SK-N-SH (cell line): ENCODE measurements around the gene CEP70. TPM values are rescaled to one million over a fixed set of nuclear protein-coding genes. Genes with fewer than 3 reads are reported as not detected.

ENCODE experiments used
- CTCF ChIA-PET: fragments of 300-600, 350-600 bp; formaldehyde crosslinking; extraction: SDS; loops from one replicate; lab custom pipeline; 2021; lab: Yijun Ruan, JAX
- POLR2A ChIA-PET: fragments of 350-600 bp; sonication (Branson Sonifier 250); formaldehyde crosslinking; extraction: SDS; loops from one replicate; lab custom pipeline; 2020; ENCODE audit warnings: antibody characterized with exemption, inconsistent platforms; lab: Yijun Ruan, JAX
- DNase-seq: peaks from one replicate; pipeline ENCODE4 v3.0.0; 2012
- H2AFZ ChIP-seq: fragments of 200-600 bp; sonication (generic); 2 replicates; pipeline ENCODE4 v1.8.1; 2016; ENCODE audit warnings: antibody characterized with exemption, mild to moderate bottlenecking, low read depth
- H3F3A ChIP-seq: fragments of 200-600 bp; sonication (generic); replicated peaks from 2 replicates; pipeline ENCODE3; 2016; ENCODE audit warnings: antibody characterized with exemption, mild to moderate bottlenecking; ENCODE audit not compliant: insufficient read depth
- H3K27ac ChIP-seq, 2 experiments: fragments of 200-500 bp in 1 of 2; fragments of 200-600 bp in 1 of 2; sonication (Bioruptor generic) in 1 of 2; sonication (generic), shearing (Covaris generic) in 1 of 2; 2 replicates each; pipeline versions ENCODE4 v1.5.1 to v1.6.1; 2014 to 2016; ENCODE audit warnings: low read depth in 2 of 2, inconsistent platforms in 1 of 2, low read length in 1 of 2, mild to moderate bottlenecking in 1 of 2, mixed read lengths in 1 of 2
- H3K27me3 ChIP-seq: fragments of 200-600 bp; sonication (generic), shearing (Covaris generic); 2 replicates; pipeline ENCODE4 v1.6.1; 2016; ENCODE audit warnings: mixed run types; ENCODE audit not compliant: insufficient read depth
- H3K36me3 ChIP-seq, 2 experiments: fragments of 200-500 bp in 1 of 2; fragments of 200-600 bp in 1 of 2; sonication (Bioruptor generic) in 1 of 2; sonication (generic) in 1 of 2; replicated peaks in 1 of 2; 2 replicates each; pipeline versions ENCODE3 to v1.5.1; 2014 to 2016; ENCODE audit warnings: low read length in 1 of 2, mild to moderate bottlenecking in 1 of 2; ENCODE audit not compliant: insufficient read depth in 2 of 2, control insufficient read depth in 1 of 2
- H3K4me1 ChIP-seq, 2 experiments: fragments of 200-500 bp in 1 of 2; fragments of 200-600 bp in 1 of 2; sonication (Bioruptor generic) in 1 of 2; sonication (generic), shearing (Covaris generic) in 1 of 2; 2 replicates each; pipeline versions ENCODE4 v1.5.1 to v1.6.1; 2014 to 2016; ENCODE audit warnings: low read depth in 1 of 2, low read length in 1 of 2, mixed run types in 1 of 2; ENCODE audit not compliant: insufficient read depth in 2 of 2, control insufficient read depth in 1 of 2
- H3K4me2 ChIP-seq: fragments of 200-600 bp; sonication (generic), shearing (Covaris generic); 2 replicates; pipeline ENCODE4 v1.6.1; 2017; ENCODE audit warnings: mixed run types
- H3K4me3 ChIP-seq, 2 experiments: fragments of 200-500 bp in 1 of 2; fragments of 200-600 bp in 1 of 2; sonication (Bioruptor generic) in 1 of 2; sonication (generic), shearing (Covaris generic) in 1 of 2; 2 replicates each; pipeline versions ENCODE4 v1.5.1 to v1.8.1; 2014 to 2016; ENCODE audit warnings: low read depth in 2 of 2, inconsistent platforms in 1 of 2, low read length in 1 of 2, mild to moderate bottlenecking in 1 of 2, mixed read lengths in 1 of 2, moderate library complexity in 1 of 2
- H3K79me2 ChIP-seq: fragments of 200-600 bp; sonication (generic); 2 replicates; pipeline ENCODE4 v1.8.1; 2017; ENCODE audit warnings: mild to moderate bottlenecking; ENCODE audit not compliant: insufficient read depth
- H3K9ac ChIP-seq: fragments of 200-600 bp; sonication (generic); 2 replicates; pipeline ENCODE4 v1.6.1; 2017; ENCODE audit warnings: mixed run types
- H3K9me2 ChIP-seq: fragments of 200-600 bp; sonication (generic); 2 replicates; pipeline ENCODE4 v1.6.1; 2017; ENCODE audit warnings: mixed run types
- H3K9me3 ChIP-seq: fragments of 200-600 bp; sonication (generic); 2 replicates; pipeline ENCODE4 v1.6.1; 2017; ENCODE audit warnings: mixed run types, mild to moderate bottlenecking, moderate library complexity
- H4K20me1 ChIP-seq: fragments of 200-600 bp; sonication (generic); 2 replicates; pipeline ENCODE4 v1.6.1; 2017; ENCODE audit warnings: mild to moderate bottlenecking, mixed run types; ENCODE audit not compliant: insufficient read depth
- EP300 ChIP-seq, 2 experiments: IDR thresholded peaks; 2 replicates each; pipeline versions ENCODE4 v1.4.0 to v1.6.1; 2012; ENCODE audit warnings: borderline replicate concordance in 1 of 2, low read depth in 1 of 2, low read length in 1 of 2
- FOSL2 ChIP-seq: IDR thresholded peaks from 2 replicates; pipeline ENCODE4 v1.4.0; 2012; ENCODE audit warnings: low read depth, mild to moderate bottlenecking, moderate library complexity, borderline replicate concordance
- FOXJ3 ChIP-seq: sonication (generic); formaldehyde crosslinking; IDR thresholded peaks from 2 replicates; pipeline ENCODE4 v1.5.1; 2020; ENCODE audit warnings: mild to moderate bottlenecking, missing genetic modification reagents
- GABPA ChIP-seq: IDR thresholded peaks from 2 replicates; pipeline ENCODE4 v1.4.0; 2012; ENCODE audit warnings: low read depth, mild to moderate bottlenecking
- GATA2 ChIP-seq: sonication (generic); formaldehyde crosslinking; IDR thresholded peaks from 2 replicates; pipeline ENCODE4 v1.5.0; 2020; ENCODE audit warnings: mild to moderate bottlenecking, missing genetic modification reagents
- JUND ChIP-seq: IDR thresholded peaks from 2 replicates; pipeline ENCODE4 v1.4.0; 2012
- MEF2A ChIP-seq: IDR thresholded peaks from 2 replicates; pipeline ENCODE4 v1.4.0; 2012; ENCODE audit warnings: low read depth, borderline replicate concordance
- MXI1 ChIP-seq: IDR thresholded peaks from 2 replicates; pipeline ENCODE4 v1.6.1; 2012; ENCODE audit warnings: mild to moderate bottlenecking, low read depth, low read length, improper control_type of control experiment
- RAD21 ChIP-seq: IDR thresholded peaks from 2 replicates; pipeline ENCODE4 v1.6.1; 2012; ENCODE audit warnings: mild to moderate bottlenecking, low read length
- RXRA ChIP-seq: IDR thresholded peaks from 2 replicates; pipeline ENCODE4 v1.4.0; 2012; ENCODE audit warnings: low read depth, mild to moderate bottlenecking, borderline replicate concordance
- SIN3A ChIP-seq: IDR thresholded peaks from 2 replicates; pipeline ENCODE4 v1.6.1; 2012; ENCODE audit warnings: low read depth, mild to moderate bottlenecking, low read length, moderate library complexity, borderline replicate concordance
- TAF1 ChIP-seq: IDR thresholded peaks from 2 replicates; pipeline ENCODE4 v1.6.1; 2012; ENCODE audit warnings: low read depth, mild to moderate bottlenecking, low read length, moderate library complexity, borderline replicate concordance
- TEAD4 ChIP-seq: IDR thresholded peaks from 2 replicates; pipeline ENCODE4 v1.4.0; 2012; ENCODE audit warnings: mild to moderate bottlenecking, borderline replicate concordance; ENCODE audit not compliant: insufficient read depth
- YY1 ChIP-seq: IDR thresholded peaks from 2 replicates; pipeline ENCODE4 v1.4.0; 2012; ENCODE audit warnings: low read depth, mild to moderate bottlenecking
- WGBS: methylation state at CpG from one replicate; pipeline ENCODE4 v1.1.6; 2017; ENCODE audit warnings: low lambda C conversion rate; 5-methylcytosine and 5-hydroxymethylcytosine counted together
- polyA plus RNA-seq, 3 experiments: library from polyadenylated mRNA; depleted of rRNA; stranded (reverse); fragments of >200 nt; gene quantifications; 2 replicates each; pipeline ENCODE4 v1.2.3, GENCODE V29; 2012
- TF ChIP-seq, protein P1 (sequence below): IDR thresholded peaks from 2 replicates; pipeline ENCODE4 v1.4.0; 2012; ENCODE audit warnings: low read depth, borderline replicate concordance
- TF ChIP-seq, protein P2 (sequence below): IDR thresholded peaks from 2 replicates; pipeline ENCODE4; 2012
- TF ChIP-seq, protein P3 (sequence below): fragments of 150-350 bp; IDR thresholded peaks from 2 replicates; pipeline ENCODE4 v1.6.1; 2017; ENCODE audit warnings: antibody characterized with exemption, low read length, low read depth, borderline replicate concordance
- TF ChIP-seq, protein P4 (sequence below): fragments of 200-600 bp; sonication (generic); IDR thresholded peaks from 2 replicates; pipeline ENCODE4 v1.6.1; 2017; ENCODE audit warnings: antibody characterized with exemption, mild to moderate bottlenecking, moderate library complexity
- TF ChIP-seq, protein P5 (sequence below): IDR thresholded peaks from 2 replicates; pipeline ENCODE4 v1.4.0; 2012; ENCODE audit warnings: low read depth

Gene CEP70
- polyA plus RNA-seq, 1 of the 3 experiments (the other 2 are of a cell fraction): 3.7 TPM

DNA sequence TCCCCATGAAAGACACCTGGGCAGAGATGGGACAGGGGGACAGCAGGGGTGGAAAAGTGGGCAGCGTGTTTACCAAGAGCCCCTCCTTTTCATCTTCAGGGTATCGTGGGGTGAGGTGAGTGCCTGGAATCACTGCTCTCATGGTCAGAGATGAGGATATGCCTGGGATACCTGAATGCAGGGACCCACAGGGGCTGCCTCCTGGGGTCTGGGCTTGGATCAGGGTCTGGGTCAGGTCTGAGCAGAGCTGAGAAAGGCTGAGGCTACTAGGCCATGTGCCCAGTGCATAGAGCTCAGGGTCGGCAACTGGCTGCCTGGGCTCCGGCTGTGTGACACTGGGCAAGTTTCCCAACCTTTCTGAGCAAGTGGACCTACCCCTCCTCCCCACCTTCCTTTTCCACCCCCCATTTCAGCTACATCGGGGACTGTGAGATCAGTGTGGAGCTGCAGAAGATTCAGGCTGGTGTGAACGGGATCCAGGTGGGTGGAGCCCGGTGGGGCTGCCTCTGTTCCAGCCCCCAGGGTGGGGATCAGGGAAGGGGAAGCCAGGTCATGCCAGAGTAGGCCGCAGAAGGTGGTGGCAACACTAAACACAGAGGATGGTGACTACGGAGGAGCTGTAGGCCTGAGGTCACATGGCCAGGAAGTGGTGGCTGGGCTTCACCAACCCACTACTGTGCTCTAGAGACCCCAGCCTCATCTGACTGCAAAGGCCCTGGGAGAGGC, 135.1 kb downstream of the CEP70 start:
- Histone ChIP-seq H3K4me1 (no peaks in the 10 kb centered on the region), H3K27ac (no peak overlapping the region), H3K27me3 (no peaks in the 10 kb centered on the region), H3K4me2 (no peak overlapping the region), H3K36me3 (no peaks in the 10 kb centered on the region), H3K9me3 (no peaks in the 10 kb centered on the region), H3K79me2 (no peaks in the 10 kb centered on the region), H3K9me2 (no peaks in the 10 kb centered on the region), H3K9ac (no peak overlapping the region), H3K4me3 (no peak overlapping the region), H3F3A (no peaks in the 10 kb centered on the region), H4K20me1 (no peaks in the 10 kb centered on the region), H2AFZ (no peak overlapping the region)
- no peak for TF ChIP-seq JUND
- TF ChIP-seq RXRA: no peak
- TF ChIP-seq, protein P1, sequence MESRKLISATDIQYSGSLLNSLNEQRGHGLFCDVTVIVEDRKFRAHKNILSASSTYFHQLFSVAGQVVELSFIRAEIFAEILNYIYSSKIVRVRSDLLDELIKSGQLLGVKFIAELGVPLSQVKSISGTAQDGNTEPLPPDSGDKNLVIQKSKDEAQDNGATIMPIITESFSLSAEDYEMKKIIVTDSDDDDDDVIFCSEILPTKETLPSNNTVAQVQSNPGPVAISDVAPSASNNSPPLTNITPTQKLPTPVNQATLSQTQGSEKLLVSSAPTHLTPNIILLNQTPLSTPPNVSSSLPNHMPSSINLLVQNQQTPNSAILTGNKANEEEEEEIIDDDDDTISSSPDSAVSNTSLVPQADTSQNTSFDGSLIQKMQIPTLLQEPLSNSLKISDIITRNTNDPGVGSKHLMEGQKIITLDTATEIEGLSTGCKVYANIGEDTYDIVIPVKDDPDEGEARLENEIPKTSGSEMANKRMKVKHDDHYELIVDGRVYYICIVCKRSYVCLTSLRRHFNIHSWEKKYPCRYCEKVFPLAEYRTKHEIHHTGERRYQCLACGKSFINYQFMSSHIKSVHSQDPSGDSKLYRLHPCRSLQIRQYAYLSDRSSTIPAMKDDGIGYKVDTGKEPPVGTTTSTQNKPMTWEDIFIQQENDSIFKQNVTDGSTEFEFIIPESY: no peak
- TF ChIP-seq YY1: no peak
- no peak for TF ChIP-seq GABPA
- TF ChIP-seq FOXJ3 (CRISPR knock-in tag): no peak
- TF ChIP-seq, protein P2, sequence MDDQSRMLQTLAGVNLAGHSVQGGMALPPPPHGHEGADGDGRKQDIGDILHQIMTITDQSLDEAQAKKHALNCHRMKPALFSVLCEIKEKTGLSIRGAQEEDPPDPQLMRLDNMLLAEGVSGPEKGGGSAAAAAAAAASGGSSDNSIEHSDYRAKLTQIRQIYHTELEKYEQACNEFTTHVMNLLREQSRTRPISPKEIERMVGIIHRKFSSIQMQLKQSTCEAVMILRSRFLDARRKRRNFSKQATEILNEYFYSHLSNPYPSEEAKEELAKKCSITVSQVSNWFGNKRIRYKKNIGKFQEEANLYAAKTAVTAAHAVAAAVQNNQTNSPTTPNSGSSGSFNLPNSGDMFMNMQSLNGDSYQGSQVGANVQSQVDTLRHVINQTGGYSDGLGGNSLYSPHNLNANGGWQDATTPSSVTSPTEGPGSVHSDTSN: no peak
- TF ChIP-seq RAD21: no peak
- TF ChIP-seq GATA2 (CRISPR knock-in tag): no peak
- no peak for TF ChIP-seq FOSL2
- no peak for TF ChIP-seq TEAD4
- no peak for TF ChIP-seq EP300 (IDR thresholded peaks at IDR 0.05; ENCODE audit: borderline replicate concordance in 1 of 2, low read depth in 1 of 2, low read length in 1 of 2)
- no peak for TF ChIP-seq SIN3A
- TF ChIP-seq, protein P3, sequence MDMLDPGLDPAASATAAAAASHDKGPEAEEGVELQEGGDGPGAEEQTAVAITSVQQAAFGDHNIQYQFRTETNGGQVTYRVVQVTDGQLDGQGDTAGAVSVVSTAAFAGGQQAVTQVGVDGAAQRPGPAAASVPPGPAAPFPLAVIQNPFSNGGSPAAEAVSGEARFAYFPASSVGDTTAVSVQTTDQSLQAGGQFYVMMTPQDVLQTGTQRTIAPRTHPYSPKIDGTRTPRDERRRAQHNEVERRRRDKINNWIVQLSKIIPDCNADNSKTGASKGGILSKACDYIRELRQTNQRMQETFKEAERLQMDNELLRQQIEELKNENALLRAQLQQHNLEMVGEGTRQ: no peak
- no peak for TF ChIP-seq MXI1
- TF ChIP-seq TAF1: no peak
- TF ChIP-seq, protein P4, sequence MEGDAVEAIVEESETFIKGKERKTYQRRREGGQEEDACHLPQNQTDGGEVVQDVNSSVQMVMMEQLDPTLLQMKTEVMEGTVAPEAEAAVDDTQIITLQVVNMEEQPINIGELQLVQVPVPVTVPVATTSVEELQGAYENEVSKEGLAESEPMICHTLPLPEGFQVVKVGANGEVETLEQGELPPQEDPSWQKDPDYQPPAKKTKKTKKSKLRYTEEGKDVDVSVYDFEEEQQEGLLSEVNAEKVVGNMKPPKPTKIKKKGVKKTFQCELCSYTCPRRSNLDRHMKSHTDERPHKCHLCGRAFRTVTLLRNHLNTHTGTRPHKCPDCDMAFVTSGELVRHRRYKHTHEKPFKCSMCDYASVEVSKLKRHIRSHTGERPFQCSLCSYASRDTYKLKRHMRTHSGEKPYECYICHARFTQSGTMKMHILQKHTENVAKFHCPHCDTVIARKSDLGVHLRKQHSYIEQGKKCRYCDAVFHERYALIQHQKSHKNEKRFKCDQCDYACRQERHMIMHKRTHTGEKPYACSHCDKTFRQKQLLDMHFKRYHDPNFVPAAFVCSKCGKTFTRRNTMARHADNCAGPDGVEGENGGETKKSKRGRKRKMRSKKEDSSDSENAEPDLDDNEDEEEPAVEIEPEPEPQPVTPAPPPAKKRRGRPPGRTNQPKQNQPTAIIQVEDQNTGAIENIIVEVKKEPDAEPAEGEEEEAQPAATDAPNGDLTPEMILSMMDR: no peak
- TF ChIP-seq, protein P5, sequence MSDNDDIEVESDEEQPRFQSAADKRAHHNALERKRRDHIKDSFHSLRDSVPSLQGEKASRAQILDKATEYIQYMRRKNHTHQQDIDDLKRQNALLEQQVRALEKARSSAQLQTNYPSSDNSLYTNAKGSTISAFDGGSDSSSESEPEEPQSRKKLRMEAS: no peak
- TF ChIP-seq MEF2A: no peak
- ChIA-PET CTCF (interaction anchor here (0.7 to 4.4 kb wide), 8 partner anchors 9 to 470 kb away, joined by 3 to 10 read pairs (median 6); no protein-coding TSS in a partner anchor), POLR2A (no interaction called here)
- DNase-seq: no peak
- WGBS: 75% methylated on average over 6 of the region's 9 CpGs
